Transverse colon (tissue), 4 donors: ENCODE measurements around the gene NSD1. TPM values are rescaled to one million over a fixed set of nuclear protein-coding genes. Genes with fewer than 3 reads are reported as not detected.

Source experiments
- DNase-seq: peaks from one replicate; pipeline ENCODE4 v3.0.0-alpha.2; 2019
- H3K27ac ChIP-seq, 4 donors: fragments of 200-600 bp; sonication (generic); 2 replicates each; pipeline ENCODE4 v1.5.1; 2016 to 2018; ENCODE audit warnings: inconsistent platforms in 4 of 4
- H3K27me3 ChIP-seq: fragments of 200-600 bp; sonication (generic); 2 replicates; pipeline ENCODE4 v1.5.1; 2017; ENCODE audit warnings: inconsistent platforms
- H3K36me3 ChIP-seq, 4 donors: fragments of 200-600 bp; sonication (generic); 2 replicates each; pipeline ENCODE4 v1.5.1; 2017 to 2019; ENCODE audit warnings: inconsistent platforms in 4 of 4
- H3K4me1 ChIP-seq, 4 donors: fragments of 200-600 bp; sonication (generic); 2 replicates each; pipeline ENCODE4 v1.5.1; 2017 to 2020; ENCODE audit warnings: inconsistent platforms in 4 of 4
- H3K4me3 ChIP-seq, 4 donors: fragments of 200-600 bp; sonication (generic); 1 replicate in 1 of 4; 2 replicates in 3 of 4; pipeline versions ENCODE4 v1.5.1 to v1.6.1; 2017 to 2019; ENCODE audit warnings: inconsistent platforms in 4 of 4
- H3K9me3 ChIP-seq, 2 donors: fragments of 200-600 bp; sonication (generic); 2 replicates each; pipeline ENCODE4 v1.5.1; 2017 to 2019; ENCODE audit warnings: inconsistent platforms in 2 of 2
- EP300 ChIP-seq: sonication (generic); formaldehyde crosslinking; IDR thresholded peaks from one replicate; pipeline ENCODE4 v1.6.1; 2017; ENCODE audit warnings: antibody characterized with exemption, low read depth
- POLR2A ChIP-seq: fragments of 450-650 bp; IDR thresholded peaks from one replicate; pipeline ENCODE4 v1.6.1; 2016; ENCODE audit warnings: antibody characterized with exemption, mild to moderate bottlenecking, moderate library complexity
- POLR2AphosphoS5 ChIP-seq, 3 donors: sonication (generic); formaldehyde crosslinking; IDR thresholded peaks; one replicate each; pipeline ENCODE4 v1.6.1; 2016; ENCODE audit warnings: antibody characterized with exemption in 3 of 3
- WGBS, 2 donors: methylation state at CpG; one replicate each; pipeline ENCODE4 v1.1.5; 2018; ENCODE audit warnings: low coverage in 1 of 2; 5-methylcytosine and 5-hydroxymethylcytosine counted together
- in situ Hi-C, 4 donors: fragments of 200-750 bp; cut with MboI; loops; one replicate each; pipeline versions ENCODE4 v1.15.0 to v1.15.1; 2017; ENCODE audit warnings: low sequenced_read_pairs in 3 of 4, low pct_ligation_motif_present in 1 of 4, low pct_unique_long_range_greater_than_20kb in 1 of 4
- intact Hi-C: fragments of 100-400 bp; cut with DNase I; formaldehyde crosslinking; loops from one replicate; pipeline ENCODE4 v1.15.1; 2023; ENCODE audit warnings: low total_unique reads
- total RNA-seq, 4 donors: library from RNA; depleted of rRNA; stranded (reverse); fragments of >200 nt; gene quantifications; one replicate each; pipeline ENCODE4 v1.1.0, GENCODE V29; 2016
- TF ChIP-seq, protein P1 (sequence below), 5 experiments: fragments of 200-600 bp in 3 of 5; fragments of 450-650 bp in 2 of 5; sonication (generic) in 3 of 5; IDR thresholded peaks; 1 replicate in 2 of 5; 2 replicates in 3 of 5; pipeline ENCODE4 v1.5.1; 2016 to 2017; ENCODE audit warnings: antibody characterized with exemption in 5 of 5, inconsistent platforms in 3 of 5, mild to moderate bottlenecking in 2 of 5, moderate library complexity in 1 of 5

NSD1 gene
- total RNA-seq, 4 donors from 2014 or later, result 32.6 to 84.9 (median 60.7) TPM

DNA sequence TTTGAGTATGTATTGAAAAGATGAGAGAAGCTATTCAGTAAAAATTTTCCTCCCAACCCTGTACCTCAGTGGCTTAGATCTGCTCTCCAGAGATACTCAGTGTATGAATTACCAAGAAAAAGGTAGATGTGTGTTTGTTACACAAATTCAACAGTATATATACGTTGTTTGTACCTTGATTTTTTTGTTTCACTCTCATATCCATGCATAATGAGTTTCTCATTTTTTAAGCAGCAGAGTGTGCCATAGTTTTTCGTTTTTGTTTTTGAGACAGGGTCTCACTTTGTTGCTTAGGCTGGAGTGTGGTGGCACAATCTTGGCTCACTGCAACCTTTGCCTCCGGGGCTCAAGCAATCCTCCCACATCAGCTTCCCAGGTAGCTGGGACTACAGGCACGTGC lies 92.2 kb downstream of the NSD1 start:
- Histone ChIP-seq H3K27ac (no peak overlapping the region), H3K4me3 (no peak overlapping the region), H3K9me3 (no peaks in the 10 kb centered on the region), H3K36me3 (peaks cover 0 to 6% (median 0%) of the 10 kb centered on the region in 4 donors), H3K4me1 (no peaks in the 10 kb centered on the region), H3K27me3 (no peaks in the 10 kb centered on the region)
- WGBS, 2 donors, result 88 to 100% methylated on average over 3 to 4 of the region's 4 CpGs
- intact Hi-C loops (no loop called here), in situ Hi-C loops (no loop called here)
- TF ChIP-seq, protein P1, sequence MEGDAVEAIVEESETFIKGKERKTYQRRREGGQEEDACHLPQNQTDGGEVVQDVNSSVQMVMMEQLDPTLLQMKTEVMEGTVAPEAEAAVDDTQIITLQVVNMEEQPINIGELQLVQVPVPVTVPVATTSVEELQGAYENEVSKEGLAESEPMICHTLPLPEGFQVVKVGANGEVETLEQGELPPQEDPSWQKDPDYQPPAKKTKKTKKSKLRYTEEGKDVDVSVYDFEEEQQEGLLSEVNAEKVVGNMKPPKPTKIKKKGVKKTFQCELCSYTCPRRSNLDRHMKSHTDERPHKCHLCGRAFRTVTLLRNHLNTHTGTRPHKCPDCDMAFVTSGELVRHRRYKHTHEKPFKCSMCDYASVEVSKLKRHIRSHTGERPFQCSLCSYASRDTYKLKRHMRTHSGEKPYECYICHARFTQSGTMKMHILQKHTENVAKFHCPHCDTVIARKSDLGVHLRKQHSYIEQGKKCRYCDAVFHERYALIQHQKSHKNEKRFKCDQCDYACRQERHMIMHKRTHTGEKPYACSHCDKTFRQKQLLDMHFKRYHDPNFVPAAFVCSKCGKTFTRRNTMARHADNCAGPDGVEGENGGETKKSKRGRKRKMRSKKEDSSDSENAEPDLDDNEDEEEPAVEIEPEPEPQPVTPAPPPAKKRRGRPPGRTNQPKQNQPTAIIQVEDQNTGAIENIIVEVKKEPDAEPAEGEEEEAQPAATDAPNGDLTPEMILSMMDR (IDR thresholded peaks at IDR 0.05), result no peak
- TF ChIP-seq EP300, result no peak
- DNase-seq, result no peak

DNA sequence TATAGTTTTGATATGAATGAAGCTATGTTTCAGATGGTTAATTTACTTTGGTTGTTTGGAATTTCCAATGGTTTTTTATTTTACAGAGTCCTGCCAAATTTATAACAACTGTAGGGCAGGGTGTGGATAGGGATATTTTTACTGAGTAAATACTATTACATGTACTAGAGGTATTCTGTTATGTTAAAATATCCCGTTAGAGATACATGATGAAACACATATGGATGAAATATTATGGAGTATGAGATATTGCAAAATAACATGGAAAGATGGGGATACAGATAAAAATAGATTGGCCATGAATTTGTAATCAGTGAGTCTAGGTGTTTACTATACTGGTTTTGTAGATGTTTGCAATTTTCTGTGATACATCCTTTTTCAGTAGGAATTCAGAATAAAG lies 93.3 kb downstream of the NSD1 start:
- TF ChIP-seq POLR2AphosphoS5 (IDR thresholded peaks at IDR 0.05) (no peak), EP300 (no peak), POLR2A (no peak)
- TF ChIP-seq, protein P1 (IDR thresholded peaks at IDR 0.05), result no peak
- in situ Hi-C loops (no loop called here), intact Hi-C loops (no loop called here)
- DNase-seq, result no peak
- no peak overlapping the region for H3K4me3 ChIP-seq
- no peaks in the 10 kb centered on the region for H3K9me3 ChIP-seq
- H3K4me1 ChIP-seq, result no peaks in the 10 kb centered on the region
- H3K36me3 ChIP-seq, result peaks cover 0 to 6% (median 0%) of the 10 kb centered on the region in 4 donors
- WGBS, 2 donors, result 59 to 67% methylated on average over 1 of the region's 1 CpG
- no peaks in the 10 kb centered on the region for H3K27me3 ChIP-seq
- H3K27ac ChIP-seq, result no peak overlapping the region

DNA sequence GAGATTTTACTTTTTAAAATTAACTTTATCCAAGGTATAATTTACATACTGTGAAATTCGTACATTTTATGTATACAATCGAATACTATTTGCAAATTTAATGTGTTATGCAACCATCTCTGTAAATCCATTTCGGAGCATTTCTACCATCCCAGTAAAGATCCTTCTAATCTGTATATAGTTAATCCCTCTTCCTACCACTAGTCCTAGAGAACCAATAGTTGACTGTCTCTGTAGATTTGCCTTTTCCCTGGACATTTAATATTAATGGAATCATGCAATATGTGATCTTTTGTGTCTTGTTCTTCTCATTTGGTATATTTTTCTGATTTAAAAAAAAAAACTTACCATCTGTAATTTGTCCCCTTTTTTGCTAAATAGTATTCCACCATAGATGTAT lies 95.2 kb downstream of the NSD1 start:
- Histone ChIP-seq H3K4me1 (peaks cover 6 to 14% (median 7%) of the 10 kb centered on the region in 4 donors), H3K4me3 (no peak overlapping the region), H3K9me3 (no peaks in the 10 kb centered on the region), H3K27ac (no peak overlapping the region), H3K36me3 (peaks cover 0 to 6% (median 0%) of the 10 kb centered on the region in 4 donors), H3K27me3 (no peaks in the 10 kb centered on the region)
- 85 to 92% methylated on average over 2 to 3 of the region's 3 CpGs for WGBS, 2 donors
- TF ChIP-seq, protein P1 (IDR thresholded peaks at IDR 0.05), result peak in 1 of 5 experiments; percentile 8
- TF ChIP-seq POLR2AphosphoS5 (IDR thresholded peaks at IDR 0.05), result no peak
- in situ Hi-C loops (no loop called here), intact Hi-C loops (no loop called here)
- no peak for DNase-seq

DNA sequence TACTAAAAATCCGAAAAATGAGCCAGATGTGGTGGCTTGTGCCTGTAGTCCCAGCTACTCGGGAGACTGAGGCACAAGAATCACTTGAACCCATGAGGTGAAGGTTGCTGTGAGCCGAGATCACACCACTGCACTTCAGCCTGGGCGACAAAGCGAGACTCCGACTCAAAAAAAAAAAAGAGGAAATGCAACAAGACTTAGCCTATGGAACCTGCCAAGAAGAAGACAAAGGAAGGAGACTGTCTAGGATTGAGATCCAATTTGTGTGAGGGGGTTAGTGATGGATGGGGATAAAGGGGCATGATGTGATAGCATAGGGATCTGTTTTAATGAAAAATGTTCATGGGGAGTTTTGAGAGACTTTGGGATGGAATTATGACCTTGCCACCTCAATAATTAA lies 97.1 kb downstream of the NSD1 start:
- in situ Hi-C loops, result no loop called here
- WGBS, 2 donors, result 89 to 100% methylated on average over 6 of the region's 6 CpGs
- TF ChIP-seq, protein P1 (IDR thresholded peaks at IDR 0.05), result no peak
- TF ChIP-seq POLR2AphosphoS5 (IDR thresholded peaks at IDR 0.05) (no peak), POLR2A (no peak), EP300 (no peak)
- DNase-seq, result no peak
- Histone ChIP-seq H3K36me3 (peaks cover 0 to 6% (median 0%) of the 10 kb centered on the region in 4 donors), H3K4me3 (no peak overlapping the region), H3K4me1 (peaks cover 6 to 15% (median 8%) of the 10 kb centered on the region in 4 donors), H3K9me3 (no peaks in the 10 kb centered on the region), H3K27ac (no peak overlapping the region), H3K27me3 (no peaks in the 10 kb centered on the region)
- intact Hi-C loops, result no loop called here
